SK-N-SH treated with all-trans-retinoic acid at 6 μM for 48 hours (cell line): Measurements from ENCODE around the gene TCAIM.

Experiments used
- ARNTL ChIP-seq: fragments of 450-650 bp; formaldehyde crosslinking; IDR thresholded peaks from 2 replicates; pipeline ENCODE4 v1.5.0; 2020; ENCODE audit warnings: low read depth, mild to moderate bottlenecking, moderate library complexity, borderline replicate concordance
- CSDC2 ChIP-seq: fragments of 250-450 bp; sonication (Bioruptor Pico); IDR thresholded peaks from 2 replicates; pipeline ENCODE4 v1.5.0; 2020; ENCODE audit warnings: mild to moderate bottlenecking, moderate library complexity
- ESRRG ChIP-seq: fragments of 250-450 bp; sonication (Bioruptor Pico); IDR thresholded peaks from 2 replicates; pipeline ENCODE4 v1.6.1; 2021; ENCODE audit warnings: mild to moderate bottlenecking

DNA sequence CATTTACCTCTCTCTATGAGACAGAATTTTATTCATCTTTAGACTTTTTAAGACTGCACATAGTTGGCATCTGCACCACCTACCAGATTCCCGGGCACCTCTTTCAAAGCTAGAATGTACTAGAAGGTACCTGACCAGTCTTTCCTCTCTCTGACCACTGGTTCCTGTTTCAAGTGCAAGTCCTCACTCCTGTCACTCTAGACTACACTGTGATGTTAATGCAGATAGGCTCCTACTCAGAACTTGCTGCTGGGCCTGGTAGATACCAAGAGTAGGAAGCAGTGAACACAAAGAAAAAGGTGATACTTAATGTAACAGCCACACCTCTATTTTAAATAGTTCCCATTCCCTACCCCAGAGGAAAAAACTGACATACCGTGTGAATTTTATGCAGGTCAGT is 8.1 kb upstream of the TCAIM start:
- no peak for TF ChIP-seq ESRRG (CRISPR knock-in tag)
- no peak for TF ChIP-seq CSDC2
- no peak for TF ChIP-seq ARNTL (CRISPR knock-in tag)
